ENCODE results near the gene ZIC4. TPM values are rescaled to one million over a fixed set of nuclear protein-coding genes. Genes with fewer than 3 reads are reported as not detected.

ZIC4 gene
- total RNA-seq, 2 donors from 2014 or later: not detected

GRCh38 chr3:147423798-147424580, 17.6 kb upstream of the ZIC4 start:
- Histone ChIP-seq H3K4me1 (peaks cover 0 to 26% of the 10 kb centered on the region in 2 donors), H3K36me3 (no peaks in the 10 kb centered on the region), H3K27ac (no peak overlapping the region), H3K9me3 (no peaks in the 10 kb centered on the region), H3K4me3 (no peak overlapping the region), H3K27me3 (peaks cover 44 to 50% of the 10 kb centered on the region in 2 donors)
- no peak for TF ChIP-seq CTCF (IDR thresholded peaks at IDR 0.05)
- DNase-seq (ENCODE audit: low spot score): no peak

- no peak overlapping the region for H3K4me3 ChIP-seq
- no peak for TF ChIP-seq CTCF (IDR thresholded peaks at IDR 0.05)
- no peak for DNase-seq (ENCODE audit: low spot score)
- peaks cover 47 to 54% of the 10 kb centered on the region in 2 donors for H3K27me3 ChIP-seq
- H3K9me3 ChIP-seq: no peaks in the 10 kb centered on the region
- peaks cover 0 to 29% of the 10 kb centered on the region in 2 donors for H3K4me1 ChIP-seq
- no peaks in the 10 kb centered on the region for H3K36me3 ChIP-seq
- H3K27ac ChIP-seq: no peak overlapping the region
Measured at GRCh38 chr3:147423537-147423797, 17.1 kb upstream of the ZIC4 start.

GRCh38 chr3:147422601-147423536, 16.5 kb upstream of the ZIC4 start:
- DNase-seq (ENCODE audit: low spot score): no peak
- Histone ChIP-seq H3K4me1 (peaks cover 0 to 29% of the 10 kb centered on the region in 2 donors), H3K27ac (no peak overlapping the region), H3K36me3 (no peaks in the 10 kb centered on the region), H3K4me3 (no peak overlapping the region), H3K27me3 (peaks cover 47 to 54% of the 10 kb centered on the region in 2 donors), H3K9me3 (no peaks in the 10 kb centered on the region)
- no peak for TF ChIP-seq CTCF (IDR thresholded peaks at IDR 0.05)

GRCh38 chr3:147422196-147422595, 15.9 kb upstream of the ZIC4 start:
- Histone ChIP-seq H3K4me3 (no peak overlapping the region), H3K36me3 (no peaks in the 10 kb centered on the region)
- DNase-seq (ENCODE audit: low spot score): no peak

More at GRCh38 chr3:147422196-147422595, 15.9 kb upstream of the ZIC4 start:
- Histone ChIP-seq H3K27ac (no peak overlapping the region), H3K4me1 (peaks cover 0 to 29% of the 10 kb centered on the region in 2 donors), H3K9me3 (no peaks in the 10 kb centered on the region), H3K27me3 (peaks cover 47 to 54% of the 10 kb centered on the region in 2 donors)
- no peak for TF ChIP-seq CTCF (IDR thresholded peaks at IDR 0.05)

Measured in right atrium auricular region (tissue), 2 donors.